AG04449 (cell line): ENCODE data around the gene APOL1.
A peak's percentile ranks its signal among the peaks of the same experiment; 100 is the strongest.
"Not testable (repeated sequence)": the region's sequence is repeated elsewhere in the genome, so short reads cannot be mapped to it uniquely, and the experiment has no call there.

ENCODE experiments used
- CTCF ChIA-PET: fragments of 350-600 bp; formaldehyde crosslinking; extraction: SDS; loops from one replicate; lab custom pipeline; 2021; ENCODE audit warnings: antibody characterized with exemption; lab: Yijun Ruan, JAX
- POLR2A ChIA-PET: fragments of 400-600, 350-600 bp; formaldehyde crosslinking; extraction: SDS; loops from one replicate; lab custom pipeline; 2020; ENCODE audit warnings: antibody characterized with exemption, inconsistent platforms; lab: Yijun Ruan, JAX
- DNase-seq: peaks from one replicate; pipeline ENCODE4 v3.0.0-alpha.2; 2010; ENCODE audit warnings: low read depth, low spot score
- H3K4me3 ChIP-seq: 2 replicates; pipeline ENCODE4 v1.5.1; 2011; ENCODE audit warnings: low read depth, mild to moderate bottlenecking, control low read depth, low read length
- TF ChIP-seq, protein P1 (sequence below): IDR thresholded peaks from one replicate; pipeline ENCODE4 v1.5.1; 2011; ENCODE audit warnings: mild to moderate bottlenecking, moderate library complexity, low read length, control low read depth, inconsistent platforms; ENCODE audit not compliant: insufficient read depth; ENCODE audit errors: missing control alignments

The APOL1 gene

DNA sequence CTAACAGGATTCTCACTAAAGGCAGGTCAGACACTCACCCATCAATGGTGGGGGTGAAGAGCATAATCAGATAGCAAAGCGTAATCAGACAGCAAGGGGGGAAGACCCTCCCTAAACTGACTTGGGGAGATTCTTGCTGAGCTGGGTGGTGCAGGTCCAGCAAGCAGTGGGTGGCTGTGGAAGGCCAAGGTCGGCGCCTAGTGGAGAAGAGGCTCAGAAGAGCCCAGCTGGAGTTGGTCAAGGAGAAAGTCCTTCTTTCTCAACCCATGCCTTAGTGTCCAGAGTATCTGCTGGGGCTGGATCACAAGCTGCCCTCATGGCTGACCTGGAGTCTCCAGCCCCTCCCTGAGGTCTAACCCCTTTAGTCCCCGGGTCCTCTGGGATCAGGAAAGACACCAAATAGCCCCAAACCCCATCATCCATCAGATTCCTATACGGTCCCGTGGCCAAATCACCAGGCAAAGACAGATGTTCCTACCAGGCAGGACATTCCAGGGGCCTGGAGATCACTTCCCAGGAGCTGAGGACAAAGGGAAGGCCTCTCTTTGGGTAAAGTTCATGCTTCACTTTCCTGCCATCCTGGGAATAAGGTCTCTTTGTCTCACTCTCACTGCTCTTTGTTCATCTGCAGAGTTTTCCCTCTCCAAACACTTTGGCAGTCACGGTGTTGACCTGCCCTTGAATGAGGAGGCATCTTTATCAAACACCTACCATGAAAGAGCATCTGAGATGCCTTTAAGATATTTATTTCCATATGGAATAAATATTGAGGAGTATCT is 11.1 kb downstream of the APOL1 start:
- H3K4me3 ChIP-seq, DNase-seq, POLR2A ChIA-PET: not testable (repeated sequence)
- CTCF ChIA-PET = interaction anchor here (1.5 to 1.7 kb wide), 3 partner anchors 14 to 71 kb away, joined by 4 to 9 read pairs (median 6); partner anchors contain the start of gene APOL2

DNA sequence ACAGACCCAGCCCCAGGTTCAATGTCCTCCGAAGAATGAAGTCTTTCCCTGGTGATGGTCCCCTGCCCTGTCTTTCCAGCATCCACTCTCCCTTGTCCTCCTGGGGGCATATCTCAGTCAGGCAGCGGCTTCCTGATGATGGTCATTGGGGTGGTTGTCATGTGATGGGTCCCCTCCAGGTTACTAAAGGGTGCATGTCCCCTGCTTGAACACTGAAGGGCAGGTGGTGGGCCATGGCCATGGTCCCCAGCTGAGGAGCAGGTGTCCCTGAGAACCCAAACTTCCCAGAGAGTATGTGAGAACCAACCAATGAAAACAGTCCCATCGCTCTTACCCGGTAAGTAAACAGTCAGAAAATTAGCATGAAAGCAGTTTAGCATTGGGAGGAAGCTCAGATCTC is 14.1 kb downstream of the APOL1 start:
- TF ChIP-seq, protein P1, sequence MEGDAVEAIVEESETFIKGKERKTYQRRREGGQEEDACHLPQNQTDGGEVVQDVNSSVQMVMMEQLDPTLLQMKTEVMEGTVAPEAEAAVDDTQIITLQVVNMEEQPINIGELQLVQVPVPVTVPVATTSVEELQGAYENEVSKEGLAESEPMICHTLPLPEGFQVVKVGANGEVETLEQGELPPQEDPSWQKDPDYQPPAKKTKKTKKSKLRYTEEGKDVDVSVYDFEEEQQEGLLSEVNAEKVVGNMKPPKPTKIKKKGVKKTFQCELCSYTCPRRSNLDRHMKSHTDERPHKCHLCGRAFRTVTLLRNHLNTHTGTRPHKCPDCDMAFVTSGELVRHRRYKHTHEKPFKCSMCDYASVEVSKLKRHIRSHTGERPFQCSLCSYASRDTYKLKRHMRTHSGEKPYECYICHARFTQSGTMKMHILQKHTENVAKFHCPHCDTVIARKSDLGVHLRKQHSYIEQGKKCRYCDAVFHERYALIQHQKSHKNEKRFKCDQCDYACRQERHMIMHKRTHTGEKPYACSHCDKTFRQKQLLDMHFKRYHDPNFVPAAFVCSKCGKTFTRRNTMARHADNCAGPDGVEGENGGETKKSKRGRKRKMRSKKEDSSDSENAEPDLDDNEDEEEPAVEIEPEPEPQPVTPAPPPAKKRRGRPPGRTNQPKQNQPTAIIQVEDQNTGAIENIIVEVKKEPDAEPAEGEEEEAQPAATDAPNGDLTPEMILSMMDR = no peak
- DNase-seq = no peak
- ChIA-PET POLR2A (no interaction called here), CTCF (interaction anchor here (1.2 kb wide), 1 partner anchor 28 kb away, joined by 3 read pairs; the partner anchor contains the start of gene APOL2)
- H3K4me3 ChIP-seq = no peak overlapping the region

DNA sequence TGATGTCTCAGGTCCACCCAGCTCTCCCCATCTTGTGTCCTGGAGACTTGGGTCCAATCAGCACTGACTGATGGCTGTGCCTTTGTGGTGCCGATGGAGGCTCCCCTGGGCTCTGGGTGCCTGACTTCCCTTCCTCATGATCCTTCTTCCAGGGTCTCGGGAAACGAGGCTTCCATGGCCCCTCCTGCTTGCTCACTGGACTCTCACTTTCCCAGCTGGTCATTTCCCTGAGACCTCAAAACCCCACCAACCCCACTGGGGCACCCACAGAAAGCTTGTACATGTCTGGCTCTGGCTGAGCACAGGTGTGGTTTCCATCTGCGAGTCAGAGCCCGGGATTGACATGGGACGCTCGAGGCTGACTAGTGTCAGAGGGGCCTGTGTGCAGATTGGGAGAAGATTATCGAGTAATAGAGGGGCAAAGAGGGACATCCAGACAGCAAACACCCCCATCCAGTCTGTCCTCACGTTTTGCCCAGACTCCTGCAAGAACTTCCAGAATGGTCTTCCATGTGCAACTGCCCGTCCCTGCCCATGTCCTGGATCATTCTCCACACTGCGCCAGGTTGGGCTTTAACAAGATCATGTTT is 15.1 kb downstream of the APOL1 start:
- ChIA-PET CTCF (no interaction called here), POLR2A (no interaction called here)
- DNase-seq = no peak
- TF ChIP-seq, protein P1 = no peak
- no peak overlapping the region for H3K4me3 ChIP-seq

DNA sequence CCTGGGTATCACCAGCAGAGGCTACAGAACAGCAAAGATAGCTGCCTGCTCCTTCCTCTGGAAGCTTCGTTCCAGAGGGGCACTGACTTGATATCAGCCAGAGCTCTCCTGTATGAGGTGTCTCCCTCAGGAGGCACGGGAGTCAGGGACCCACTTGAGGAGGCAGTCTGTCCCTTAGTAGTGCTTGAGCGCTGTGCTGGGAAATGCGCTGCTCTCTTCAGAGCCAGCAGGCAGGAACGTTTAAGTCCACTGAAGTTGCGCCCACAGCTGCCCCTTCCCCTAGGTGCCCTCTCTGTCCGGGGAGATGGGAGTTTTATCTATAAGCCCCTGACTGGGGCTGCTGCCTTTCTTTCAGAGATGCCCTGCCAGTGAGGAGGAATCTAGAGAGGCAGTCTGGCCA is 18.3 kb downstream of the APOL1 start:
- CTCF ChIA-PET = interaction anchor here (2.7 kb wide), 1 partner anchor 32 kb away, joined by 9 read pairs; the partner anchor contains the start of gene APOL2

DNA sequence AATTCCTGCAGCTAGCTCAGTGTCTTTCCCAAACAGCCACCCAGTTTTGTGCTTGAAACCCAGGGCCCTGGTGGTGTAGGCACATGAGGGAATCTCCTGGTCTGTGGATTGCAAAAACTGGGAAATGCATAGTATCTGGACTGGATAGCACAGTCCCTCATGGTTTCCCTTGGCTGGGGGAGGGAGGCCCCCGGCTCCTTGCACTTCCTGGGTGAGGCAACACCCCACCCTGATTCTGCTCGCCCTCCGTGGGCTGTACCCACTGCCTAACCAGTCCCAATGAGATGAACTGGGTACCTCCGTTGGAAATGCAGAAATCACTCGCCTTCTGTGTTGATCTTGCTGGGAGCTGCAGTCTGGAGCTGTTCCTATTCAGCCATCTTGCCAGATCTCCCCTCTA is 19.0 kb downstream of the APOL1 start:
- H3K4me3 ChIP-seq, DNase-seq, POLR2A ChIA-PET: not testable (repeated sequence)
- CTCF ChIA-PET = interaction anchor here (0.9 to 2.7 kb wide), 2 partner anchors 32 to 76 kb away, joined by 3 to 9 read pairs; partner anchors contain the start of gene APOL2

More for the DNA sequence above, 18.3 kb downstream of the APOL1 start:
- H3K4me3 ChIP-seq, DNase-seq, POLR2A ChIA-PET: not testable (repeated sequence)

DNA sequence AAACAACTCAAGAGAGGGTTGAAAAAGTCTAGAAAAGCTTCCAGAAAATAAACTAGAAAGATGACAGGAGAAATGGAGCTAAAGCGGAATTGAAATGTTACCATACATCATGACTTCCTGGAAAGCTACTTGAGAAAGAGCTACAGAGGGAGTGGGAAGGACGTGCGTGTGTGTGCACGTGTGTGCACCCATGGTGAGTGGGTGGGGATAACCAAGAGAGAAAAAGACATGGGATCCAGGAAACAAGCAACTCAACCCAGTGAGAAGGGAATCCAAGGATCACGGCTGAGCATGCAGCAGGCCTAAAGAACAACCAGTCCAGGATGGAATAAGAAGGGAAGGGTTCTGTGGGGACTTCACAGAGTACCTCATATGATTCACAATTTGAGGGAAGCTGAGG is 21.6 kb downstream of the APOL1 start:
- ChIA-PET CTCF (interaction anchor here (1.0 to 16.0 kb wide), 7 partner anchors 12 to 212 kb away, joined by 3 to 202 read pairs (median 3); no protein-coding TSS in a partner anchor), POLR2A (no interaction called here)
- no peak for DNase-seq
- H3K4me3 ChIP-seq = no peak overlapping the region
- TF ChIP-seq, protein P1 = no peak

DNA sequence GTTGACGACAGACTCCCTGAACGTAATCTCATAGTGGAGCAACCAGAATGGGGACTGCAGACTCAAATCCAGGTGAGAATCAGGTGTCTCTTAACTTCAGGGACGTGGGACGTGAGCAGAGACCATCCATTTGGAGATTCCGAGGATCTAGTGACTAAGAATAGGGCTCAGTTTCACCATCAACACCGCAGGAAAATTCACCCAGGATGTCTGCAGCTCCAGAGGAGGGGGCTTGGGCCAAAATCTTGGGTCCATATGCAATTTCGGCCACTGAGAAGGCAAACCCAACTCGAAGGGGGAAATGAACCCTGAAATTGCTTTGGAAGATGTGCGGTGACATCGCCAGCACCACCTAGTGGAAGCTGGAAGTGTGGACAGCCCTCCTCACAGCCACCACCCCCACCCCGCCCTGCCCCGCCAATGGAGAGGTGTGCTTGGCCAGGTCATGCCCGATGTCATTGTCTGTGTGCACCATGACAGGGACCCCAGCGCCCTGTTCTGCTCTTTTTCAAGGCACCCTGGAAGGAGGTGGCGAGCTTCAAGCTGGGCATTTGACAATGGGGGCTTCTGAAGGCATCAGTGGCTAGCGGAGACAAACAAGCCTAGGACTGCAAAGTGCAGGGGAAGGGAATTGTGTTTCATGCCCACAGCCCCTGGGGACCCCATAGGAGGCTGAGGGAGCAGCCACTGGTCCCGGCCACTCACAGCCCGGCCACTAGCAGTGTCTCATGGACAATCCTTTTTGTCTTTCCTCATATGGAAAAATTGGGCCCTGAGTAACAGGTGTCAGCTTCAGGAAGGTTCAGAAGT is 24.8 kb downstream of the APOL1 start:
- TF ChIP-seq, protein P1 = peak; percentile 75
- CTCF ChIA-PET = interaction anchor here (0.7 to 16.0 kb wide), 13 partner anchors 9 to 193 kb away, joined by 3 to 202 read pairs (median 4); no protein-coding TSS in a partner anchor
- no peak for DNase-seq
- POLR2A ChIA-PET = interaction anchor here (0.7 to 1.5 kb wide), 2 partner anchors 20 to 98 kb away, joined by 3 to 4 read pairs; no protein-coding TSS in a partner anchor
- no peak overlapping the region for H3K4me3 ChIP-seq
